Activated naive CD8-positive, alpha-beta T cell treated with anti-CD3 and anti-CD28 coated beads for 36 hours (primary cell): ENCODE measurements around the gene DTX3L. TPM values are rescaled to one million over a fixed set of nuclear protein-coding genes. Genes with fewer than 3 reads are reported as not detected.
A peak's percentile ranks its signal among the peaks of the same experiment; 100 is the strongest.
"Not testable (repeated sequence)": the region's sequence is repeated elsewhere in the genome, so short reads cannot be mapped to it uniquely, and the experiment has no call there.

Experiments used
- DNase-seq: peaks from one replicate; pipeline ENCODE4 v3.0.0; 2021
- H3K27ac Mint-ChIP-seq: one replicate; pipeline ENCODE4 v1.8.0; 2022; ENCODE audit warnings: mild to moderate bottlenecking, moderate library complexity, mixed read lengths
- H3K27me3 Mint-ChIP-seq: one replicate; pipeline ENCODE4 v1.8.0; 2022; ENCODE audit warnings: mild to moderate bottlenecking, mixed read lengths
- H3K36me3 Mint-ChIP-seq: one replicate; pipeline ENCODE4 v1.8.0; 2021; ENCODE audit warnings: mild to moderate bottlenecking, mixed read lengths
- H3K4me1 Mint-ChIP-seq: one replicate; pipeline ENCODE4 v1.8.0; 2021; ENCODE audit warnings: mixed read lengths
- H3K4me3 Mint-ChIP-seq: one replicate; pipeline ENCODE4 v1.8.0; 2022; ENCODE audit warnings: mild to moderate bottlenecking, moderate library complexity, mixed read lengths
- H3K9me3 Mint-ChIP-seq: one replicate; pipeline ENCODE4 v1.8.0; 2022; ENCODE audit warnings: mixed read lengths
- total RNA-seq, 2 experiments: library from RNA; stranded (reverse); gene quantifications; one replicate each; pipeline ENCODE4 v1.2.3, GENCODE V29; 2021

DTX3L gene
- total RNA-seq, 2 experiments from 2014 or later, result 52.8 to 54.9 TPM

DNA sequence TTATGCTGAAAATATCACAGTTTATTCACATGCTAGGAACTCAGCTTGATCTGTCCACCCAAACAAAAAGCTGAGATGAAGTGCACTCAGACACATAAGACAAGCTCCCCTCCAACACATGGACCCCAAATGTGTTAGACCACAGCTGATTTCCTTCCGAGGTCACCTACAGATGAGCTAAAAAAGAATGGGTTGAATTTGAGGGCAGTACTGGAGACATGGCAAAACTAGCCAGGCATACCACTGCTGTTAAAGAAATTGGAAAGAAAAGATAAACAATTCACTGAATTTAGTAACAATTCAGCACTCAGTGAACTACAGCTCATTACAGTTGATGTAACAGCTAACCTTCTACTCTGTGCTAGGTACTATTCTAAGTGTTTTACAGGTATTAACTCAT is 15.5 kb upstream of the DTX3L start:
- H3K27ac Mint-ChIP-seq, result no peak overlapping the region

DNA sequence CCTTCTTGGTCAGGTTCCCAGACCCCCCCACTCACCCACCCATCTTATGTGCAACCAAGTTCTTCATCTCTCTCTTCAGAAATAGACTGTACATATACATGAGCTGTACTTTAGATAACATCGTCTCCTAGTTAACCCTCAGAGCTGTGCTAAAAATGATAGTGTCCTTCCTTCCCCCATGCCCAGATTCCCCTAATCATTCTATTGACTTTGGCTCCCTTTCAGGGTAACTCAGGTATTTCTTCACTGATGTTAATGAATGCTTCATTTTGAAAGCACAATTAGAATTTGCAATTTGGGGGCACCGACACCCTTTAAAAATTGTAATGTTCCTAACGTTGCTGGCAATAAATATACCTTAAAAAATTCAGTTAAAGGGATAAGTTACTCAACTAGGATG is 11.0 kb upstream of the DTX3L start:
- Mint-ChIP-seq H3K9me3 (no peaks in the 10 kb centered on the region), H3K4me3 (no peak overlapping the region), H3K27ac (no peak overlapping the region), H3K36me3 (peaks cover 31% of the 10 kb centered on the region), H3K4me1 (peaks cover 10% of the 10 kb centered on the region), H3K27me3 (no peaks in the 10 kb centered on the region)
- no peak for DNase-seq

More for the DNA sequence above, 15.5 kb upstream of the DTX3L start:
- H3K9me3 Mint-ChIP-seq, result no peaks in the 10 kb centered on the region
- DNase-seq, result no peak
- H3K4me3 Mint-ChIP-seq, result no peak overlapping the region
- peaks cover 26% of the 10 kb centered on the region for H3K36me3 Mint-ChIP-seq
- no peaks in the 10 kb centered on the region for H3K27me3 Mint-ChIP-seq
- H3K4me1 Mint-ChIP-seq, result peaks cover 2% of the 10 kb centered on the region

DNA sequence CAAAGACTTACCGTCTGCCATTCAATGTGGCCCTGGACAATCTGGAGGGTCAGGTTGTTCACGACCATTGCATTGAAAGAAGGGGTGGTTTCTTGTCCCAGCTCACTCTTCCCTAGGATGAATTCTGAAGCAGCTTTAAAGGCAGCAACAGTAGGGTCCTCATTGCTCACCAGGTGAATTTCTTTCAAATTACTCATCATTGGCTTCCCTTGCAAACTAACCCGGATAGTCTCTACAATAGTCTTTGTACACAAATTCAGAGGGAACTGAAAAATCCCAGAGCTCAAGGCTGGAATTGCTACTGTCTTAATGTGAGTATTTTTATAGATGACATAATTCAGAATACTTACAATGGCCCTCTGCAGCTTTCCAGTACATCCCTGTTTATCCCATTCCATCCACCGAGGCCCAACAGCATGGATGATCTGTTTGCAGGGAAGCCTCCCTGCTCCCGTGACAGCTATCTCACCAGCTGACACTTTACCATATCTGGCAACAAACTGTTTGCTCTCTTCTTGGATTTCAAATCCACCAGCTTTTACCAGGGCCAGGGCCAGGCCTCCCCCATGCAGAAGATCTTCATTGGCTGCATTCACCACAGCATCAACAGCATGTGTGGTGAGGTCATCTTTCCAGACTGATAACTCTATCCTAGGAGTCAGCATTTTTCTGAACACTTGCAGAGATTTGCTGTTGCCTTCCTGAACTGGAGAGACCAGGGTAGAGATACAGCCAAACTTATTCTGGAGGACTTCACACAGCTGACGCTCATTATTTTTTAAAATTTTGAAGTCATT is 8.7 kb upstream of the DTX3L start:
- no peak overlapping the region for H3K27ac Mint-ChIP-seq
- H3K27me3 Mint-ChIP-seq, result no peaks in the 10 kb centered on the region
- DNase-seq, result no peak
- no peaks in the 10 kb centered on the region for H3K9me3 Mint-ChIP-seq
- peaks cover 14% of the 10 kb centered on the region for H3K4me1 Mint-ChIP-seq
- H3K4me3 Mint-ChIP-seq, result no peak overlapping the region
- H3K36me3 Mint-ChIP-seq, result peaks cover 27% of the 10 kb centered on the region

DNA sequence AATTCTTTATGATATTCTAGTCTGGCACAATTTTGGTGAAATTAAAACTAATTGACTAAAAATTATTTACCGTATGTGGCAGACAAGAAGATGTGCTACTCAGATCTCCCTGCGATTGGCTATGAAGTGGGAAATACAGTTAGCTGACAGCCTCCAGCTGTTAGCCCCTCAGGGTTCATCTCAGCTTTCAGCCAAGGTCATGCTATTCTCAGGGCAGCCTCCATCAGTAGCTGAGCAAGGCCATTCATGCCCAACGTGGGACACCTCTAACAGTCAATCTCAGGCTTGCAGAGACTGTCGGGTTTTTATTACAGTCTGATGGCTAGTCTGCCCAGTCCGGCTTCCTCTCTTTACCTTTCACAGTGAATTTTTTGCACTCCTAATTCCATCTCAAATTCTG is 6.8 kb upstream of the DTX3L start:
- no peaks in the 10 kb centered on the region for H3K9me3 Mint-ChIP-seq
- no peak overlapping the region for H3K27ac Mint-ChIP-seq
- H3K4me3 Mint-ChIP-seq, result no peak overlapping the region
- peaks cover 29% of the 10 kb centered on the region for H3K36me3 Mint-ChIP-seq
- peaks cover 26% of the 10 kb centered on the region for H3K4me1 Mint-ChIP-seq
- no peak for DNase-seq
- H3K27me3 Mint-ChIP-seq, result no peaks in the 10 kb centered on the region

DNA sequence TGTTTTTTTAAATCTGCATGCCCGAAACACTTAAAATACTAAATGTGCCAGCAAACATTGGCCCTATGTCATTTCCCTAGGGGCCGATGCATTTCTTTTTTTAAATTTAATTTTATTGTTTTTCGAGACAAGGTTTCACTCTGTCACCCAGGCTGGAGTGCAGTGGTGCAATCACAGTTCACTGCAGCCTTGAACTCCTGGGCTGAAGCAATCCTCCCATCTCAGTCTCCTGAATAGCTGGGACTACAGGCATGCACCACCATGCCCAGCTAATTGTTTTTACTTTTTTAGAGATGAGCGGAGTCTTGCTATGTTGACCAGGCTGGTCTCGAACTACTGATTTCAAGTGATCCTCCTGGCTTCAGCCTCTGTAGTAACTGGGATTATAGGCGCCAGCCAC is 5.5 kb upstream of the DTX3L start:
- H3K36me3 Mint-ChIP-seq, result peaks cover 27% of the 10 kb centered on the region
- DNase-seq, result no peak
- H3K4me1 Mint-ChIP-seq, result peaks cover 33% of the 10 kb centered on the region
- no peak overlapping the region for H3K27ac Mint-ChIP-seq
- H3K9me3 Mint-ChIP-seq, result no peaks in the 10 kb centered on the region
- no peak overlapping the region for H3K4me3 Mint-ChIP-seq
- H3K27me3 Mint-ChIP-seq, result no peaks in the 10 kb centered on the region

DNA sequence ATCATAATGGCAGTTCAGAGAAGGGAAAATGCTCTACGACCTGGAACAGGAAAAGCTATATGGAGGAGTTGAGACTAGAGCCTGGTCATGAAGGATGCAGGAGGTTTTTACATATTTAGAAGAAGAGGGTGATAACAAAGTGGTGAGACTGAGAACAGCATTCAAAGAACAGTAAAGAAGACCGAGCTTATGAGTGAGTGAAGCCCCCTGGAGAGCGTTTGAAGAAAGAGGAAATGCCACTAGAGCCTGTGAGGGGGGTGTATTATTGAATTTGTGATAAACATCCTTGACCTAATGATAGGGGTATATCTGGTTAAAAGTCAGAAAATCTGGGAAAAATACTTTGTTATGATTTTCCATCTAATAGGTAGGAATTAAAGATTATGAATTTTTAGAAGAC is 4.2 kb upstream of the DTX3L start:
- Mint-ChIP-seq H3K4me3 (no peak overlapping the region), H3K9me3 (no peaks in the 10 kb centered on the region), H3K4me1 (peaks cover 33% of the 10 kb centered on the region), H3K27me3 (no peaks in the 10 kb centered on the region), H3K36me3 (peaks cover 23% of the 10 kb centered on the region), H3K27ac (no peak overlapping the region)
- DNase-seq, result no peak

DNA sequence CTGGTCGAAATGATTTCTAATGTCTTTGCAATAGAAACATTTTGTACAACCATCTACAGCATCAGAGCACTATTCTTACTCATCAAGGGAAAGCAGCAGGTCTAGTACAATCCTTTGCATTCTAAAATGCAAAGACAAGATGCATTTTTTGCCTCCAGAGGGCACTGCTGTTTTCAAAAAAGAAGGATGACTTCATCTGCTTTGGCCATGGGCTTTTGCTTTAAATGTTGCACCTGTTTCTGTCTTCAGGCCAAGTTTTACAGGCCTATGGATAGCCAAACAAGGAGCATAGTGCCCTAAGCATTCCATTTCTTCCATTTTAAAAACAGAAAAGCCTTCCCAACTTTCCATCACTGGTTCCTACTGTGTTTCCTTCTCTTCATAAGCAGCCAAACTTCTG is 3.5 kb upstream of the DTX3L start:
- H3K27ac Mint-ChIP-seq, result no peak overlapping the region
- no peaks in the 10 kb centered on the region for H3K9me3 Mint-ChIP-seq
- DNase-seq, result peak; percentile 37
- H3K4me1 Mint-ChIP-seq, result peaks cover 38% of the 10 kb centered on the region
- H3K4me3 Mint-ChIP-seq, result no peak overlapping the region
- H3K27me3 Mint-ChIP-seq, result no peaks in the 10 kb centered on the region
- peaks cover 19% of the 10 kb centered on the region for H3K36me3 Mint-ChIP-seq

DNA sequence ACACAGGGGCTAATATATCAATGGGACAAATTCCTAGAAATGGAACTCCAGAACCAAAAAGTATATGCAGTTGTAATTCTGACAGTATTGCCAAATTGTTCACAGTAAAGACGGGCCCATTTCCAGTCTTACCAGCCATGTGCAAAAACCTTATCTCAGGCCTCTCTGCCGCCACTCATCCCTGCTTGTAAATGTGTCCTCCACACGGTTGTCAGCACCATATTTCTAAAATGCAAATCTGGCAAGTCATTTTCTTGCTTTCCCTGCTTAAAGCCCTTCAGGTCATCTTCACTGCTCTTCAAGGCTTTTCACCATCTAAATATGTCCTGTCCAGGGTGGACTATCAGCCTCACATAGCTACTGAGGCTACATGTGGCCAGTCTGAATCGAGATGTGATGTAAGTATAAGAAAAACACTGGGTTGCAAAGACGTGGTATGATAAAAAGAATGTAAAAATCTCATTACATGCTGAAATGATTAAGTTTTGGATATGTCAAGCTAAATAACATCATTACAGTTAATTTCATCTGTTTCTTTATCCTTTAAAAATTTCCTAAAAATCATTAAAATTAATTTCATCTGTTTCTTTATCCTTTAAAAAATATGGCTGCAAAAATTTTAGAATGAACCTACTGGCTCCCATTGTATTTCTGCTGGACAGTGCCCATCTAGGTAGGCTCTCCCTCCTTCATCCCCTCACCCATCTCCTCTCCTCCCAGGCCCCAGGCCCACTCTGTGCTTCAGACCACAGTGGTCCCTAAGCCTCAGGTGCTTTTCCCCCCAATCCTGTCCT is 1.0 kb upstream of the DTX3L start:
- no peaks in the 10 kb centered on the region for H3K27me3 Mint-ChIP-seq
- peak overlapping the region; percentile 97 for H3K4me3 Mint-ChIP-seq
- no peak for DNase-seq
- peak overlapping the region; percentile 99 for H3K27ac Mint-ChIP-seq
- H3K36me3 Mint-ChIP-seq, result peaks cover 36% of the 10 kb centered on the region
- no peaks in the 10 kb centered on the region for H3K9me3 Mint-ChIP-seq
- peaks cover 55% of the 10 kb centered on the region for H3K4me1 Mint-ChIP-seq

DNA sequence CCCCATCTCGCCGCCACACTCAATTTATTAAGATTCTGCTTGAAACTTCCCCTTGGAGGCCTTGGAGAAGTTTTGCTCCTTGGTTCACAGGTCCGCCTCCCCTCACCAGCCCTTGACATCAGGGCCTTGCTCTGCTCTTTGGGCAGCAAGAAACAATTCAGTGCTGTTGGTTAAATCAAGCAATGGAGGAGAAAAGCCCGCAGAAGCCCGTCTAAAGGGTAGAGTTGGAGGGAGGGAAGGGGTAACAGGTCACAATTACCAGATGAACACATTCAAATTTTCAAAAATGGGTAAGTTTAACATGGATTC is 467 bp upstream of the DTX3L start:
- no peak for DNase-seq
- peaks cover 41% of the 10 kb centered on the region for H3K36me3 Mint-ChIP-seq

DNA sequence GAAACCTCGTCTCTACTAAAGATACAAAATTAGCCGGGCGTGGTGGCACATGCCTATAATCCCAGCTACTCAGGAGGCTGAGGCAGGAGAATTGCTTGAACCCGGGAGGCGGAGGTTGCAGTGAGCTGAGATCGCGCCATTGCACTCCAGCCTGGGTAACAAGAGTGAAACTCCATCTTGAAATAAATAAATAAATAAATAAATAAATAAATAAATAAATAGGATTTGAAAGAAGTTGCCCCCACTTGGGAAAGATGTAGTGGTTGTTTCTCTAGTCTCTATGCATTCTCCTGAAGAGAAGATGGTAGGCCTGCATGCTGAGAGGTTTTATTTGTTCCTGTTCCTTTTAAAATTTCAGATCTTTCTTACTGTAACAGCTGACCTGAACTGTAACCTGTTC is 4.0 kb downstream of the DTX3L start:
- not testable (repeated sequence) for H3K9me3 Mint-ChIP-seq, H3K27me3 Mint-ChIP-seq, H3K4me3 Mint-ChIP-seq, DNase-seq
- Mint-ChIP-seq H3K36me3 (peaks cover 72% of the 10 kb centered on the region), H3K27ac (peak overlapping the region; percentile 58), H3K4me1 (peaks cover 65% of the 10 kb centered on the region)

More for the DNA sequence above, 467 bp upstream of the DTX3L start:
- Mint-ChIP-seq H3K4me3 (peak overlapping the region; percentile 97), H3K4me1 (peaks cover 60% of the 10 kb centered on the region), H3K9me3 (no peaks in the 10 kb centered on the region), H3K27ac (peak overlapping the region; percentile 99), H3K27me3 (no peaks in the 10 kb centered on the region)

DNA sequence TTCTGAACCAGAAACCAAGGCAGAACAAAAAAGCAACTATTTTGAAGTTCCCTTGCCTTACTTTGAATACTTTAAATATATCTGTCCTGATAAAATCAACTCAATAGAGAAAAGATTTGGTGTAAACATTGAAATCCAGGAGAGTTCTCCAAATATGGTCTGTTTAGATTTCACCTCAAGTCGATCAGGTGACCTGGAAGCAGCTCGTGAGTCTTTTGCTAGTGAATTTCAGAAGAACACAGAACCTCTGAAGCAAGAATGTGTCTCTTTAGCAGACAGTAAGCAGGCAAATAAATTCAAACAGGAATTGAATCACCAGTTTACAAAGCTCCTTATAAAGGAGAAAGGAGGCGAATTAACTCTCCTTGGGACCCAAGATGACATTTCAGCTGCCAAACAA is 4.6 kb downstream of the DTX3L start:
- no peaks in the 10 kb centered on the region for H3K27me3 Mint-ChIP-seq
- H3K9me3 Mint-ChIP-seq, result no peaks in the 10 kb centered on the region
- peaks cover 73% of the 10 kb centered on the region for H3K36me3 Mint-ChIP-seq
- H3K27ac Mint-ChIP-seq, result peak overlapping the region; percentile 58
- no peak for DNase-seq
- no peak overlapping the region for H3K4me3 Mint-ChIP-seq
- H3K4me1 Mint-ChIP-seq, result peaks cover 65% of the 10 kb centered on the region

DNA sequence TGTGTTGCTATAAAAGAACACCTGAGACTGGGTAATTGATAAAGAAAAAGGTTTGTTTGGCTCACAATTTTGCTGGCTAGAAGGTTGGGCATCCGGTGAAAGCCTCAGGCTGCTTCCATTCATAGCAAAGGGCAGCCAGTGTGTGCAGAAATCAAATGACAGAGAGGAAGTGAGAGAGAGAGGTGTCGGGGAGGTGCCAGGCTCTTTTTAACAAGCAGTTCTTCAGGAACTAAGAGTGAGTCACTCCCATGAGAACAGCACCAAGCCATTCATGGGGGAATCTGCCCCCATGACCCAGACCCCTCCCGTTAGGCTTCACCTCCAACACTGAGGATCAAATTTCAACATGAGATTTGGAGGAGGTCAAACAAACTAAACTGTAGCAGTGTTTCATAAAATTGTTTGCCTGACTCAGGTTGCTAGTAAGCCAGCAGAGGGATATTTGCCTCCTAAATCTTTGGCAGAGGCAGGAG is 8.8 kb downstream of the DTX3L start:
- no peak overlapping the region for H3K4me3 Mint-ChIP-seq
- peak overlapping the region; percentile 74 for H3K27ac Mint-ChIP-seq
- H3K4me1 Mint-ChIP-seq, result peaks cover 64% of the 10 kb centered on the region
- no peaks in the 10 kb centered on the region for H3K9me3 Mint-ChIP-seq
- H3K27me3 Mint-ChIP-seq, result no peaks in the 10 kb centered on the region
- H3K36me3 Mint-ChIP-seq, result peaks cover 64% of the 10 kb centered on the region
- DNase-seq, result peak; percentile 12

DNA sequence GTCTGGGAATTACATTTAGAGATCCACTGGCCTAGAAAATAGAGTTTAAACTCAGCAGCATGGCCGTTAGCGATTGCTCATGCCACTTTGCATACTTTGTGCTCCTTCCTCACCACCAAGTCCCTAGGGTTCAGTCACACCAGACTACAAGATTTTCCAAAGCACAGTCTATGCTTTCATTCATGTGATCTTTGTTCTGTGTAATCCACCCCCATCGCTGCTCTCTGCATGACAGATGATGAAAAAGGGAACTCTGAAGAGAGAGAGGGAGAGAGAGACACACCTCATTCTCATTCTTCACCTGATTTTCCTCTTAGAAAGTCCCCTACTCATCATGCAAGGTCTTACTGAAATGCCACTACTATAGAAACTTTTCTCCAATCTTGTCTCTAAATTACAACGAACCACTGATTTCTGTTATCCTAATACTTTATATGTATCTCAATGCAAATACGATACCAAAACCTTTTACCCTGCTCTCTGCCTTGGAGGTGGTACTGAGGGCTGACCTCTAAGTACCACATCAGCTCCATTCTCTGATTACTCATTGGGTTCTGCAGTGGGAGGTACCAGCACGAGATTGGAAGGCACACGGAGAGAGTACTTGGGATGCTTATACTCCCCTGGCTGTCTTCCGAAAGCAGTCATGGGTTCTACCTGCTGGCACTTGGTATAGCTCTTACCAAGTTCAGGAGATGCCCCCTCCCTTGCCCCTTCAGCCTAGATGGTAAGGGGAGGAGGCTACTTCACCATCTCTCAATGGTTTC is 12.2 kb downstream of the DTX3L start:
- peaks cover 41% of the 10 kb centered on the region for H3K36me3 Mint-ChIP-seq
- H3K27ac Mint-ChIP-seq, result peak overlapping the region; percentile 99
- DNase-seq, result peak; percentile 55
- peak overlapping the region; percentile 19 for H3K4me3 Mint-ChIP-seq
- peaks cover 4% of the 10 kb centered on the region for H3K9me3 Mint-ChIP-seq
- peaks cover 55% of the 10 kb centered on the region for H3K4me1 Mint-ChIP-seq
- no peaks in the 10 kb centered on the region for H3K27me3 Mint-ChIP-seq

DNA sequence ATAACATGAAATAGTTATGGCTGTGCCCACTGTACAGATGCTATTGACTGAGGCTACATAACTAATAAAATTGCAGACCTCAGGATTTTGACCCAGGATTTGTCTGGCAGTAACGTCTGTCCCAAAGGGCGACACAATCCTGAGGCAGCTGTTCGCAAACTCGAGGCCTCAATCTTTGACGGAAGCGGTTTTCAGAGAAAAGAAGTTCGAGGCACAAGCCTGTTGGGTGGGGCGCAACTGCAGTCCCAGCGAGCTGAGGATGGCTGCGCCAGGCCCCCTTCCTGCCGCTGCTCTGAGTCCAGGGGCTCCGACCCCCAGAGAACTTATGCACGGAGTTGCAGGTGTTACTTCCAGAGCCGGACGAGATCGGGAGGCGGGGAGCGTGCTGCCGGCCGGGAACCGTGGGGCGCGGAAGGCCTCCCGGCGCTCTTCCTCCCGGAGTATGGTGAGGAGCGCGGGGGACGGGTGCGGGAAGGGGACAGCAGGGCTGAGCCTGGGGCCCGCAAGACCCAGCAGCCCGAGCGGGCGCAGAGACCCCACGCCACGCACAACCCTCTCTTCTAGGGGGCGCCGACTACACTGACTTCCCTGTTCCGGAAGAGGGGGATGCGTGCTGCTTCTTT is 13.4 kb downstream of the DTX3L start, which contains the start of gene PARP15:
Gene PARP15, plus strand, starts transcription at position 242 of the 623 bp plus-strand sequence. Its CDS starts 18 bp downstream, at position 260.
- Mint-ChIP-seq H3K4me1 (peaks cover 52% of the 10 kb centered on the region), H3K36me3 (peaks cover 41% of the 10 kb centered on the region), H3K27ac (peak within 1 kb of the TSS; percentile 99)

More for the DNA sequence above, 13.4 kb downstream of the DTX3L start, which contains the start of gene PARP15:
- H3K4me3 Mint-ChIP-seq, result peak within 1 kb of the TSS; percentile 99
- H3K9me3 Mint-ChIP-seq, result peaks cover 12% of the 10 kb centered on the region
- no peaks in the 10 kb centered on the region for H3K27me3 Mint-ChIP-seq
- peak; percentile 41 for DNase-seq
